Frontal cortex (tissue), 4 donors: Measurements from ENCODE around the gene PLPP3. TPM values are rescaled to one million over a fixed set of nuclear protein-coding genes. Genes with fewer than 3 reads are reported as not detected.

Experiments
- DNase-seq, 2 donors: peaks; one replicate each; pipeline ENCODE4 v3.0.0; 2012; ENCODE audit warnings: low spot score in 2 of 2
- FAIRE-seq: peaks from 2 replicates; lab custom pipeline; 2012; peaks lifted over from hg19 to GRCh38; lab: Jason Lieb, UNC
- total RNA-seq: library from RNA; depleted of rRNA; stranded (reverse); fragments of >200 nt; gene quantifications from one replicate; pipeline ENCODE4 v1.2.3, GENCODE V29; 2014
- donor health status: control.
- donor health status: control.
- donor health status: control.

Gene PLPP3
- total RNA-seq, 1 donor from 2014 or later: 28.1 TPM

DNA sequence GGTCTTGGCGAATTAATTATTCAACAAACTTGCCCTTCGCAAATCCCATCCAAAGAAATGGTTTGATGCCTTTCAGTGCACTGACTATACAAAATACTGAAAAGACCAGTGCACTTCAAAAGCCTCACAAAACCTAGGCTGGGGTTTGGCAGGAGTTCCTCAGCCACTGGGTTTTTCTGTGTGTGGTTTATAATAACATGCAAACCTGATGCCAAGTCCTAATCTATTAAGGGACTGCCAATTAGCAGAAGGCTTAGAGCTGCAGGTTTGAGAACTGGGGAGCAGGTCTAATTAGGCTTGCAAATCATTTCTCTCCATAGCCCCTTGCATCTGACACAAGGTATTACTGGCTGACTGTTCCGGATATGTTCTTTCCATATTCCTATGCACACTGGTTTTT lies 27.7 kb downstream of the PLPP3 start:
- no peak for FAIRE-seq

DNA sequence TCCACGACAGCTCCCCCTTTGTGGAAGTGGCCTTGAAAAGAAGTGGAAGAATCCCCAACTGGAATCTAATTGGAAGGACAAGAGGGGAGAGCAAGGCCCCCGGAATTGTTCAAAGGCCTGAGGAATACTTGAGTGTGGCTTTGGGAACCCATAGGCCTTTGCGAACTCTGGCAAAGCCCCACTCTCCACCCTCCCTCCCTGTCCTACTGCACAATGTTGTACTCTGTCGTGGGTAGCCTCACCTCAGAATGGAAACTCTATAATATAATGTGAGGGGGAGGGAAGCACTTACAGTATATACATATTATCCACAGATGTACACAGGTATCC lies 28.5 kb downstream of the PLPP3 start:
- FAIRE-seq (no peak), DNase-seq (no peak)

More for the DNA sequence above, 27.7 kb downstream of the PLPP3 start:
- DNase-seq: no peak

DNA sequence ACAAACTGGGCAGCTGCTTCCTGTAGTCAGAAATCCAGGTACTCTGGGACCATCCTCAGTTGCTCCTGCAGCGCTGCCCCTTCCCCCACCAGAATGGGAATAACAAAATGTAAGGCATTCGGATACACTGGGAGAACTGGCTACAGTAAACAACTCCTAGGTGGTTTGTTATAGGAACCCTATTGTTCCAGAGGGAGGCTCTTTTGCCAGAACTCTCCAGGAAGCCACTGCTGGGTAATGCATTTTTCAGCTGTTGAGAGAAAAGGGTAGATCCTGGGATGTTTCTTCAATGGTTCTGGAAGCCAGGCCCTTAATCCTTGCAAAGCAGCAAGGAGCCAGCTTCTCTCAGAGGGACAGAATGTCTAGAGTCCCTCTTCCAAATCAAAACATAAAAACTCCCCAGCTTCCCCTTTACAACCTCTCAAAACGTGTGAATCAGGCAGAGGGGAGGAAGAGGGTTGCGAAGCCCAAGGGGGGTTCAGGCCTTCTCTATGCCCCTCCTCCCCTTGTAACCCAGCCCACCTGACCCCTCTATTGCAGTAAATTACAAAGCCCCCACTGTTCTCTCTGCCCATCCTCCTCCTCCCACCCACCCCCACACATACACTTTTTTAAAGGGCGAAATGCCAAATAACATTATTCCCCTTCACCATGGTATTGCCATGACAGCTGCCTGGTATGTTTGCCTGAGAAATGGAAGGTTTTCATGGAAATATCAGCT lies 29.1 kb downstream of the PLPP3 start:
- DNase-seq (no peak), FAIRE-seq (no peak)

DNA sequence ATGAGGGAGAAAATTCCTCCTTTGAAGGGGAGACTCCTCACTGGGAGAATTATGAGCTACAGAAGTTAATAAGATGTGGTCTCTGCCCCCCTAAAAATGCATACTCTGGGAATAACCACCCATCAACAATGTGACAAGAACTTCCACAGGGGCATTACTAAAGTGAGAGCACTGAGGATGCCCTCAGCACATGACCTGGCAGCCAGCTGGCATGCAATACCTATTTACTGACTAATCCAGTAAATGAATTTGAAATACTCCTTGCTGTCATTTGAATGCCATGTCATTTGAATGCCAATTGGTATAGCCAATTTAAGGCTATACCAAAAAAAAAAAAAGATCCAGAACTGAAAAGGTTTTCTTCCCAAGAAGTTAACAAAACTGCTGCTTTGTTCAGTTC lies 30.8 kb downstream of the PLPP3 start:
- no peak for DNase-seq
- FAIRE-seq: no peak

DNA sequence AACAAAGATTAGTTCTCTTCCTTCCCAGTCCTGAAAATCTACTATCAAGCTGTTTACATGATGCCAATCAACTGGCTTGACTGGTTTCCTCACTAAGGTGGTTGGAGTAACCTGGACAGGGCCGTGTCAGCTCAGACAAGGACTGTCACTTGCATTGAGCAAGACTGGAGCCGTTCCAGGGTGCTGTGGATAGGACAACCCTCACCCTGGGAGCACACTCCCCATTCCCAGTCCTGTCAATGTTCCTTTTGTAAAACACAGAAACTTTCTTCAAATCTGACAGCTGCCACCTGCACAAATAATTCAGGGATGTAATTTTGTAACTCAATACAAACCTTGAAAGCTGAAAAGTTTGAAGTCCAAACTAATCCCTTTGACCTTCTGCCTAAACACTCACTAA lies 31.4 kb downstream of the PLPP3 start:
- no peak for FAIRE-seq
- DNase-seq: no peak

DNA sequence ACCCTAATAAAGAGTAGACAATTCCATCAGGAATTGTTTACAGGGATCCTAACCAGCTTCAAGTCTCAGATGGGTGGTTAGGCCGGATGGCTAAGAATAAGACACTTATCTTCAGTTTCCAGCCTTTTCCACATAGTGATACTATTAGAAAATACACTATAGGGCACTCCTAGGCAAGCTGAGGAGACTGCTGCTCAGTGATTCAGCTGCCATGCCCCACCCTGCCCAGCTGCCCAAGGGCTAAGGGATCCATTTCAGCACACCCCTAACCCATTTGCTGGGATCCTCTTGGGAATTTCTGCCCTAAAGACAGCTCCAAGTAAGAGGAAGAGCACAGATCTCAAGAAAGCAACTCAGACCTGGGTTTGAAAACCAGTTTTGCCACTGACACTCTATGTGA lies 31.9 kb downstream of the PLPP3 start:
- no peak for FAIRE-seq
- no peak for DNase-seq

DNA sequence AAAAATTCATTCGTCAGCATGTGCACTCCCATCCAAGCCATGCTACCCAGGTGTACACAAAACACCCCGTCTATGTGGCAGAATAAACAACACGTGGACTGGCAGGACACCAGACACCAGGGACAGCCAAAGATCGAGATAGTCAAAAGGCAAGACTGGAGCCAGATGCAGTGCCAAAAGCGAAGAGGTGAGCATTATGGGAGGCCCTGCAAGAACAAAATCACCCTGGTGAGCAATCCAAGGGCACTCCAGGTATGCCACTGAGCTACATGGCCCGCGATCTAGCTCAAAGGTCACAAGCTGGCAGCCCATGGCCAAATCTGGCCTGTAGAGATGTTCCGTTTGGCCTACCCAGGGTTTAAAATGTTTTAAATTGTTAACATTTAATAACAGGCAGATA lies 33.7 kb downstream of the PLPP3 start:
- DNase-seq (no peak), FAIRE-seq (no peak)

DNA sequence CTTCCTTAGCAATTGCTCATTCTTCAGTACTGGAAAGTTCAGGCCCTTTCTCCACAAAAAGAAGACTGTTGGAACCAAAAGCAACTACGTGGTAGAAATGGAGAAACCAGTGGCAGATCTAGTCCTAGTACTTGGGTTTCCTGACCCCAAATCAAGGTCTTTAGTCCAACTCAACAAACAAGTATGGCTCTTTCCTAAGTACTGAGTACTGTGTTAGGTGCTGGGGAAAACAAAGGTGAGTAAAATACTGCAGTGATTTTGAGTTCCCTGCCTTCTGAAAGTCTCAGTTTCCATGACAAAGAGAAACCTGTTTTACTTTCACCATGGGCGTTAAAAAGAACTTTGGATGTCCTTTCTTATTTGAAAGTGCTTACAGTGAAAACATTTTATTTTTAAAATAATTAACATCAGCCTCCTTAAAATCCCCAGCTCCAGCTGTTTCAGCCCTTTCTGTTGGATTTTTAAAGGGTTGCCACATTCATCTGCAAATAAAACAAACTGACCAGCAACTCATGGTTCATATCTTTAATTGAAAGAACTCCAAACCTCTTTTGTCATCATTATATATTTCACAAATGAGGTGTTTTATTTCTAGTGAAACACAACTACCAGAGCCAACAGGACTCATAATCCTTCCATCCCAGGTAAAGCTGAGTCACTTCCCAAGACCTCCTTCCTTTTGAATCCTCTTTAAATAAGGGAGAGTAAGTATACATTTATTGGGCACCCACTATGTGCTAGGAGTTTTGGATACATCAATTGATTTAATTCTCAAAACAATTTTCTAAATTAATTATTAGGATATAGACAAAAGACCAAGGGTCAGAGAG lies 35.4 kb downstream of the PLPP3 start:
- DNase-seq: no peak
- FAIRE-seq: no peak

DNA sequence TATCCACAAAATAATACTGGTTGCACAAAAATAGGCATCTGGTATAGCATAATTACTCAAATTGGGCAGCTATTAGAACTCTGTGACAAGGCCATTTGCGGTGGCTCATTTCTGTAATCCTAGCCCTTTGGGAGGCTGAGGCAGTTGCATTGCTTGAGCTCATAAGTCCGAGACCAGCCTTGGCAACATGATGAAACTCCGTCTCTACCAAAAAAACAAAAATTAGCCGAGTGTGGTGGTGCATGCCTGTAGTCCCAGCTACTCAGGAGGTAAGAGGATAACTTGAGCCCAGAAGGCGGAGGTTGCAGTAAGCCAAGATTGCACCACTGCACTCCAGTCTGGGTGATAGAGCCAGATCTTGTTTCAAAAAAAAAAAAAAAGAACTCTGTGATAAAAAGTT lies 36.7 kb downstream of the PLPP3 start:
- DNase-seq: no peak
- no peak for FAIRE-seq

DNA sequence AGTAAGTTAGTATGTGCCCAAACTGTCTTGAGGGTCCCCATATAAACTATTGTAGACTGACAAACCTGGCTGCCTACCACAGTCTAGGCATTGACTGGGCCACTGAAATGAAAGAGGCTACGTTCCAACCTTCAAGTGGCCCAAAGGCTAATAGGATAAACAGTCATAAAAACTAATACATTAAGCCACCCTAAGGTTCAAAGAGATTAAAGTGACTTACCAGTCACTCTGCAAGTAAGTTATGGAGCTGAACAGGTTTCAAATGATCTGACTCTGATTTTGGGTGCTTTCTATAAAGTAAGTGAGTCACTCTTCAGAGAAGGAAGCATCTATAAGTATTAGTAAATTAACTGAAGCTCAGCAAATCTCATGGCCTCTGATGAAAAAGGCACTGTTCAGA lies 38.0 kb downstream of the PLPP3 start:
- FAIRE-seq (no peak), DNase-seq (no peak)

DNA sequence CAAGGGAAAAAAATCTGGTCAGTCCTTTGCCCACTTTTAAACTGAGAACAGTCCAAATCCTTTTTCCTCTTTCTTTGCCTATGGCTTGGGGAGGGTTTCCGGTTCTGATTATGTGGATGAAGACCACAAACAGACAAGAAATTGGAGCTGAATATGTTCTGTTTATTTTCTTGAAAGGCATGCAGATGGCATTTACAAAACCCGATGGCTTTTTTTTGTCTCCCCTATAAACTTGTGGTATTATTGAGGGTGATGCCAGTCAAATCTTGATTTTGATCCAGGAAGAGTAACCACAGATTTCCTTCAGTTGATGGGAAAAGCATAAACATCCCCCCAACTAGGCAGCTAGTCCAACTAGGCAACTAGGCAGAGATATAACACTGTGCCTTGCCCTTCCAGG lies 38.9 kb downstream of the PLPP3 start:
- no peak for DNase-seq
- no peak for FAIRE-seq

DNA sequence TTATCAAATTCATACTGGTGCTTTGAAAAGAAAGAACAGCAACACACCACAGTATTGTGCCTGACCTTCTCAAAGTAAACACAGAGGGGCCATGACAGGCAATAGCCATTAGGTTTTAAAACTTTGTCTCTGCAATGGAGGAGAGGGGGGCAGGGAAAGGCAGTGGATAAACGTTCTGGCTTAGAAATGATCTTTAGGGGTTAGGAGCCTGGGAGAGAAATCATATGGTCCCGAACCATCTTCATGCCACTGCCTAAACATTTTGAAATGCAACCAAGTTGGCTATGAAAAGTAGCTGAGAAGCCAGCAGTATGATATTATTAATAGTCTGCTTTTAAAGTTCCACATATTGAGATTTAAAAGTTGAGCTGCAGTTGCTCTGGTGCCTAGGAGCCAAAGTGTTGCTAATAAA lies 39.8 kb downstream of the PLPP3 start:
- FAIRE-seq (no peak), DNase-seq (no peak)

DNA sequence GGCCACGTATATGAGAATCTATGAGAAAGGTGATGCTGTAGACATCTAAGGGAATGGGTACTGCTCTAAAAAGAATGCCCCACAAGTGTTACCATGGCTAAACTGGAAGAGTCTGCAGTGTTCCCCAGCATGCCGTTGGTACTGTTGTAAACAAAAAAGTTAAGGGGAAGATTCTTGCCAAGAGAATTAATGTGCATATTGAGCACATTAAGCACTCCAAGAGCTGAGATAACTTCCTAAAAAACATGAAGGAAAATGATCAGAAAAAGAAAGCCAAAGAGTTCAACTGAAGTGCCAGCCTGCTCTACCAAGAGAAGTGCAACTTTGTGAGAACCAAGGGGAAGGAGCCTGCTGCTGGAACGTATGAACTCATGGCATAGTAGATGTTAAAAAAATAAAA lies 40.8 kb downstream of the PLPP3 start:
- no peak for FAIRE-seq
- no peak for DNase-seq

DNA sequence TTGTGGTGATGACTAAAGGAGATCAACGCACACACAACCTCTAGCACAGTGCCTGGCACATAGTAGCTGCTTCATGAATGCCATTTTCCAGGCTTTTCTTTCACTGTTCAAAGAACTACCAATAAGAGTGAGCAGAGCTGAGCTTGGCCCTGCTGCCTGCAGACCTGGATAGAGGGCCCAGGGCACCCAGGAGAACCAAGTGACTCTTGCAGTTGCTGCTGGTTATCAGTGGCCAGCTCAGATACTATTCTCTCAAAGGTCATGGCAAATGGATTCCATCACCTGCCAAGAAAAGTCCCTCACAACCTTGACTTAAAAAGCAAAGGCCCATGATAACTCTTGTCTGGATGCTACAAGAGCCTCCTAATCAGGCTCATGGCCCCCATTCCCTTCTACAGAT lies 41.7 kb downstream of the PLPP3 start:
- DNase-seq: no peak
- no peak for FAIRE-seq

DNA sequence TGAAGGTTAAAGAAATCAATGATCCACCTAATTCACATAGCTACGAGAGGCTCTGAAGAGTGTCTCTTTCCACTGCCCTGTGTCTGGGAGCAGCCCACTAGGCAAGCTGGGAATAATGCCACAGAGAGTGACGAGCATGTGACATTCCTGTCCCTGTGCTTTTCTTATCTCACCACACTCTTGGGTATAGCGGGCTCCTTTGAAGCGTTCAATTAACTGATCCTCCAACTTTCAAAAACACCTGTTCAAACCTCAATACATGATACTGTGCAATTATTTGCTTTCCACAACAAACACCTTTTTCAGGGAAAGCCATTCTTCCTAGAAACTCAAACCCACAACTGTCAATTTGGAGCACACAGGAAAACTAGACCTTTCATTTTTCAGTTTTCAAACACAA lies 43.4 kb downstream of the PLPP3 start:
- FAIRE-seq: no peak
- DNase-seq: no peak

DNA sequence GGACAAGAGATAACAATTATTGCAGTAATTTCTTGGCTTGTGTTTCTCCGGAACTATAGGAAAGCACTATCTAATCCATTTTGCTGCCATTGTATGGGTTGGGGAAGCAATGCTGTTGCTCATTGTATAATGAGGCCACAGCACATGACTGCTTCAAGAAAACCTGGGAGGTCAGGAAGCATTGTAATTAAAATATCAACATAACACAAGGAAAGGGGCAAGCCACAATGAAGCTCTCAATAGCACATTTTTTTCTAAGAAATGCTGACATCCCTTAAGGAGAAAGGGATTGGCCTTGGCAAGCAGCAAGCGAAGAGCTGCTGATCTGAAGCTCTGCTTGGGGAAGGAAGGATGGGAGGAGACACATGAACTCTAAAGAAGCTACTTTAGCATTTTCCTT lies 44.0 kb downstream of the PLPP3 start:
- FAIRE-seq: no peak
- DNase-seq: no peak

DNA sequence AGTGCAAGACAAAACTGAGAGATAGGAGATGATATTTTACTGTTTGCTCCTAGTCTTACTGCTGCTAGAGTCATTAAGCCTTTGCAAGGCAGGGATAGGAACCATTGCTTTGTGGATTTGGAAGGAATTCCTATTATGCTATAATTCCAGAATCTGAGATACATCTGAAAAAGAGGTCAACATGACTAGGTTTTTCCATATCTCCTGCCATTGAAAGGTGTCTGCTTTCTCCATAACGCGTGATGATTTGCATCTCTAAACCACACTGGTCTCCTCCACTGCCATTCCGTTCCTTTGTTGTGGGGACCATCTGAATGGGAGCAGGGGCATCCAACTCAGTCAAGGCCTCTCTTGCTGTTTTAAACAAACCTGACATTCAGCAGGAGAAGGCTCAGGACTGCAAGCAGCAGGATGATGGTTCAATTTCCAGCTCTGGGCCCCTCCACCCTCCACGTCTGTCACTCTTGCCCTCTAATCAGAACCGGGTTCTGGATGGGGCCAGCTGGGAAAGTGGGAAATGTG lies 45.2 kb downstream of the PLPP3 start:
- no peak for FAIRE-seq
- DNase-seq: no peak

DNA sequence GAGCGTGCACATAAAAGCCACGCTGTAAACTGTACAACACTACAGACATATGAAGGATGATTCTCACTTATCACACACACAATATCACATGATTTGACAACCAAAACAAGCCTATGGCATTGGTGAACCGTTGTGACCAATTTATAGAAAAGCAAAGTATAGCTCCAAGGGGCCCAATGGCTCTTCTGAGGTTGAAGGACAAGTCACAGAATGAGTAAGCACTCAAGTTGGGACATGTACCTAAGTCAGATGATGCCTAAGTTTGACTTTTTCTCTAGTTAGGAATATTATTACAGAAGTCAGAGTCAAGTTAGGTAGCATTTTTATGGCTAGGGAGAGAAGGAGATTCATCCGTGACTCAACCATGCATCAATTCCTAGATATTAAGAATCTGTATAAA lies 45.7 kb downstream of the PLPP3 start:
- DNase-seq (no peak), FAIRE-seq (no peak)

DNA sequence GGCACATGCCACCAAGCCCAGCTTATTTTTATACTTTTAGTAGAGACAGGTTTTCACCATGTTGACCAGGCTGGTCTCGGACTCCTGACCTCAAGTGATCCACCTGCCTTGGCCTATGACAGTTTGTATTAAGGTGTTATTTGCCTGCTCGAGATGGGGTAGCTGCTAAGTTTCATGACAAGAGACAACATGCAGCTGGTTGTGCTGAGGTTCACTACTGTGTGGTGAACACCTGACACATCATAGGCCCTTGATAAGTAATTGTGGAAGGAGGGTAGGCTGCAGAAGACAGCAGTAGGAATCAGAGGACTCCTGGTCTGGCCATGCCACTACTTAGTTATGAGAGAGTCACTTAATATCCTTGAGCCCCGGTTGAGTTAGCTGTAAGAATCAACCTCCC lies 46.2 kb downstream of the PLPP3 start:
- no peak for DNase-seq

DNA sequence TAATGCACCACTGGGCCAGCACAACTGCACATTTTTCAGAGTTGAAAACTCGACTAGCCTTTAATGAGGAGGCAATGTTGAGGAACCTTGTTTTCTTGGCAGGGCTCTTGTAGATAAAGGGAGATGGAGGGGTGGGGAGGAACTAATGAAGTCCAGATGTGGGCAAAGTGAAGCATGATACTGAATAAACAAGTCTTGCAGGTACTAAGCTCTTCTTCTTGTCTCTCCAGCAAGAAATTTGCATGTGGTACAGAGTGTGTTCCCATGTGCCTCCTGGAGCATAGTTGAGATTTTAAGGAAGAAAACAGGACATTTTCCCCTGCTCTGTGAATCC lies 47.0 kb downstream of the PLPP3 start:
- DNase-seq: no peak
- no peak for FAIRE-seq

More for the DNA sequence above, 46.2 kb downstream of the PLPP3 start:
- FAIRE-seq: no peak

DNA sequence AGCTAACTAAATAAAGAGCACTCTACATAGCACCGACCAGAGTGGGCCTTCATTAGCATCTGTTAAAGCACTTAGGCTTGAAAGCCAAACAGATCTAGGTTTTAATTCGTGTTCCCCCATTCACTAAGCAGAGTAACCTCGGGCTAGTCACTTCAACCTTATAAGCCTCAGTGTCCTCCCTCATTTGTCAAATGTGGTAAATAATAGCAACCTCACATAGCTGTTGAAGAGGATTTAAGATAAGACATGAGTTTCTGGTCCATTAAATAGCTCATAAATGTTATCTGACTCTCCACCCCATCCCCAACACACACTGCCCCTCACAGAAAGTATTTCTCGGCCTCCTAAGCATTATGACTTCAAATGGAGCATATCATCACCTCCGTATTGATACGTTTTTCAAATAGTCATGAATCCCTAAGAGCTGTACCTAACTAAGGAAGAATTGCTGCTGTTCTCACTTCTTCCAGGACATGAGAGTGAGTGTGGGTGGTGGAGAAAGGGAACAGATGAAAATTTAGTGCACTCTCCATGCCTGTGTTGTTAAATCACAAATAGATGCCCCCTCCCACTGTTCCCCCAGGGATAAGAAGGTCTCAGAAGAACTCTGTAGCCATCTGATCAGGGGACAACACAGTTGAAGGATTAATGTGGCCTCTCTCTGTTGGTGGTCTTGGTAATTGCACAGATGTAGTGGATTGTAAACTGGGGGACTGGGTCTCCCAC lies 47.6 kb downstream of the PLPP3 start:
- FAIRE-seq: no peak
- DNase-seq: no peak
